HepG2 (cell line): Measurements from ENCODE around the gene CEP55. TPM values are rescaled to one million over a fixed set of nuclear protein-coding genes. Genes with fewer than 3 reads are reported as not detected.

Experiments
- CAMTA2 ChIP-seq: sonication (generic); formaldehyde crosslinking; IDR thresholded peaks from 2 replicates; pipeline ENCODE4 v1.4.0; 2020; ENCODE audit warnings: mild to moderate bottlenecking, missing genetic modification reagents, borderline replicate concordance
- IRX3 ChIP-seq: sonication (generic); formaldehyde crosslinking; IDR thresholded peaks from 2 replicates; pipeline ENCODE4 v1.8.1; 2023; ENCODE audit warnings: mild to moderate bottlenecking, low read depth, missing genetic modification reagents, borderline replicate concordance
- NFE2L1 ChIP-seq: sonication (generic); formaldehyde crosslinking; IDR thresholded peaks from 2 replicates; pipeline ENCODE4 v1.4.0; 2020; ENCODE audit warnings: missing genetic modification reagents, mild to moderate bottlenecking, borderline replicate concordance
- PITX1 ChIP-seq: sonication (generic); formaldehyde crosslinking; IDR thresholded peaks from 2 replicates; pipeline ENCODE4 v1.5.1; 2020; ENCODE audit warnings: mild to moderate bottlenecking, missing genetic modification reagents
- RAD21 ChIP-seq: fragments of 450-650 bp; formaldehyde crosslinking; IDR thresholded peaks from 2 replicates; pipeline ENCODE4 v1.5.0; 2020; ENCODE audit warnings: mild to moderate bottlenecking
- SMC3 ChIP-seq: IDR thresholded peaks from 2 replicates; pipeline ENCODE4 v1.6.1; 2011; ENCODE audit warnings: low read length, improper control_type of control experiment
- TEAD2 ChIP-seq: sonication (generic); formaldehyde crosslinking; IDR thresholded peaks from 2 replicates; pipeline ENCODE4 v1.9.0; 2021; ENCODE audit warnings: missing genetic modification reagents
- TP53 ChIP-seq: sonication (generic); formaldehyde crosslinking; conservative IDR thresholded peaks from 2 replicates; pipeline ENCODE4 v1.4.0; 2020; ENCODE audit warnings: missing genetic modification reagents
- ZBTB38 ChIP-seq: sonication (generic); formaldehyde crosslinking; IDR thresholded peaks from 2 replicates; pipeline ENCODE4 v1.5.1; 2020; ENCODE audit warnings: mild to moderate bottlenecking, missing genetic modification reagents
- ZFP36 ChIP-seq: fragments of 150-350 bp; IDR thresholded peaks from 2 replicates; pipeline ENCODE4 v1.6.1; 2018; ENCODE audit warnings: borderline replicate concordance, low read length, low read depth; ENCODE audit not compliant: partially characterized antibody
- ZNF124 ChIP-seq: sonication (generic); formaldehyde crosslinking; IDR thresholded peaks from 2 replicates; pipeline ENCODE4 v1.4.0; 2020; ENCODE audit warnings: missing genetic modification reagents
- ZNF225 ChIP-seq: sonication (generic); formaldehyde crosslinking; IDR thresholded peaks from 2 replicates; pipeline ENCODE4 v1.4.0; 2020; ENCODE audit warnings: mild to moderate bottlenecking, missing genetic modification reagents
- ZNF33B ChIP-seq: sonication (generic); formaldehyde crosslinking; IDR thresholded peaks from 2 replicates; pipeline ENCODE4 v1.5.1; 2020; ENCODE audit warnings: mild to moderate bottlenecking, missing genetic modification reagents
- polyA plus RNA-seq, 8 experiments: library from polyadenylated mRNA; depleted of rRNA in 3 of 8; stranded (reverse) in 7 of 8; unstranded in 1 of 8; fragments of >200 nt; fragmentation: Illumina TruSeq in 4 of 8; extraction: Trizol in 4 of 8; gene quantifications; 2 replicates each; pipeline versions ENCODE4 v1.2.1 to v1.2.3, GENCODE V29; 2011 to 2016; ENCODE audit warnings: low read depth in 4 of 8, missing spikeins in 1 of 8, mixed read lengths in 1 of 8; ENCODE audit not compliant: insufficient read depth in 1 of 8
- total RNA-seq, 5 experiments: library from RNA; depleted of rRNA; stranded (reverse); fragments of >200 nt; fragmentation: Illumina TruSeq; extraction: Trizol; gene quantifications; 2 replicates each; pipeline ENCODE4 v1.2.3, GENCODE V29; 2016; ENCODE audit warnings: low read depth in 1 of 5
- TF ChIP-seq, protein P1 (sequence below): sonication (generic); formaldehyde crosslinking; IDR thresholded peaks from 2 replicates; pipeline ENCODE4 v1.9.0; 2021; ENCODE audit warnings: missing genetic modification reagents, borderline replicate concordance
- TF ChIP-seq, protein P2 (sequence below): sonication (generic); formaldehyde crosslinking; IDR thresholded peaks from 2 replicates; pipeline ENCODE4 v1.5.0; 2020; ENCODE audit warnings: mild to moderate bottlenecking, missing genetic modification reagents, moderate library complexity

CEP55 gene
- total and polyA plus RNA-seq, 2 of the 13 experiments (the other 11 are each of a cell fraction or from before 2014, with no cell fraction given) = 6.5 to 17.1 TPM

DNA sequence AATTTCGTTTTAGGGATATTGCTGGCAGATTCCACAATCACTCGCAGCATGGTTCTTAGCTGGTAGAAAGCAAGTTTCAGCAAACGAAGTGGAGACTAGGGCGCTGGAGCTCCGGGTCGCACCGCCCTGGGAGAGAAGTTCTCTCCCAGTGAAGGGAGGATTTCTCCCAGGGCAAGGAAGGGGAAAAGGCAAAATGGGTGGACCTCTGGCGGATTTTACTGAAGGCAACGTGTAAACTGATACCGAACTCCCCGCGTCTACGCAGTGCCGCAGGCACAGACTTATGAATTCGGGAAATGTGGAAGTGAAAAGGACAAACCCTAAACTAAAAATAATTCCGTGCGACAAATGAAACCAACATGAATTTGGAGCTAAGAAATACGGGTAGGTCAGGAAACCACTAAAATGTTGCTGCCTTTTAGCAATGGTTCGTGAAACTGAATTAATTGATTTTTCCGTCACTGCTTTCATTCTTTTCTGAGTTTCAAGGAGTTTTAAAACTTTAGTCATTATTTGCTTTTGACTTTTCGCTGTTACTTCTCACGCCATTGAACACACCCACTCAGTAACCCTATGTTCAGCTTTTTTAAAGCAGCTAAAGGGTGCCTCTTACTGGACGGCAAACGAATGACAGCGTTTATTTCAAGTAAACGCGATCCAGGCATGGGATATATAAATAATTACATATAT lies 14.1 kb upstream of the CEP55 start, which contains the start of gene MYOF (continued):
- no peak for TF ChIP-seq ZBTB38
- TF ChIP-seq, protein P1, sequence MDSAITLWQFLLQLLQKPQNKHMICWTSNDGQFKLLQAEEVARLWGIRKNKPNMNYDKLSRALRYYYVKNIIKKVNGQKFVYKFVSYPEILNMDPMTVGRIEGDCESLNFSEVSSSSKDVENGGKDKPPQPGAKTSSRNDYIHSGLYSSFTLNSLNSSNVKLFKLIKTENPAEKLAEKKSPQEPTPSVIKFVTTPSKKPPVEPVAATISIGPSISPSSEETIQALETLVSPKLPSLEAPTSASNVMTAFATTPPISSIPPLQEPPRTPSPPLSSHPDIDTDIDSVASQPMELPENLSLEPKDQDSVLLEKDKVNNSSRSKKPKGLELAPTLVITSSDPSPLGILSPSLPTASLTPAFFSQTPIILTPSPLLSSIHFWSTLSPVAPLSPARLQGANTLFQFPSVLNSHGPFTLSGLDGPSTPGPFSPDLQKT (CRISPR knock-in tag) = no peak
- TF ChIP-seq TEAD2 (CRISPR knock-in tag) = no peak
- TF ChIP-seq PITX1 (CRISPR knock-in tag) = no peak
- TF ChIP-seq NFE2L1 (CRISPR knock-in tag) = no peak
- TF ChIP-seq TP53 = no peak
- no peak for TF ChIP-seq ZNF225 (CRISPR knock-in tag)
- TF ChIP-seq ZFP36 = peak; percentile 28
- no peak for TF ChIP-seq CAMTA2 (CRISPR knock-in tag)
- peak; percentile 69; the same call in 1 of the 2 replicates for TF ChIP-seq RAD21 (CRISPR knock-in tag)
- no peak for TF ChIP-seq IRX3 (CRISPR knock-in tag)
- TF ChIP-seq, protein P2, sequence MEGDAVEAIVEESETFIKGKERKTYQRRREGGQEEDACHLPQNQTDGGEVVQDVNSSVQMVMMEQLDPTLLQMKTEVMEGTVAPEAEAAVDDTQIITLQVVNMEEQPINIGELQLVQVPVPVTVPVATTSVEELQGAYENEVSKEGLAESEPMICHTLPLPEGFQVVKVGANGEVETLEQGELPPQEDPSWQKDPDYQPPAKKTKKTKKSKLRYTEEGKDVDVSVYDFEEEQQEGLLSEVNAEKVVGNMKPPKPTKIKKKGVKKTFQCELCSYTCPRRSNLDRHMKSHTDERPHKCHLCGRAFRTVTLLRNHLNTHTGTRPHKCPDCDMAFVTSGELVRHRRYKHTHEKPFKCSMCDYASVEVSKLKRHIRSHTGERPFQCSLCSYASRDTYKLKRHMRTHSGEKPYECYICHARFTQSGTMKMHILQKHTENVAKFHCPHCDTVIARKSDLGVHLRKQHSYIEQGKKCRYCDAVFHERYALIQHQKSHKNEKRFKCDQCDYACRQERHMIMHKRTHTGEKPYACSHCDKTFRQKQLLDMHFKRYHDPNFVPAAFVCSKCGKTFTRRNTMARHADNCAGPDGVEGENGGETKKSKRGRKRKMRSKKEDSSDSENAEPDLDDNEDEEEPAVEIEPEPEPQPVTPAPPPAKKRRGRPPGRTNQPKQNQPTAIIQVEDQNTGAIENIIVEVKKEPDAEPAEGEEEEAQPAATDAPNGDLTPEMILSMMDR (CRISPR knock-in tag) = peak; percentile 74
- TF ChIP-seq SMC3 = peak; percentile 79
- TF ChIP-seq ZNF33B (CRISPR knock-in tag) = no peak
- no peak for TF ChIP-seq ZNF124 (CRISPR knock-in tag)
